VCaP (cell line): ENCODE results near the gene ULK3.

ENCODE experiments used
- H3K27ac ChIP-seq: fragments of 450-650 bp; 2 replicates; pipeline ENCODE4 v1.5.1; 2017
- CTCF ChIP-seq: fragments of 450-650 bp; conservative IDR thresholded peaks from 2 replicates; pipeline ENCODE4 v1.5.1; 2017; ENCODE audit warnings: mild to moderate bottlenecking, moderate library complexity

The ULK3 gene

DNA sequence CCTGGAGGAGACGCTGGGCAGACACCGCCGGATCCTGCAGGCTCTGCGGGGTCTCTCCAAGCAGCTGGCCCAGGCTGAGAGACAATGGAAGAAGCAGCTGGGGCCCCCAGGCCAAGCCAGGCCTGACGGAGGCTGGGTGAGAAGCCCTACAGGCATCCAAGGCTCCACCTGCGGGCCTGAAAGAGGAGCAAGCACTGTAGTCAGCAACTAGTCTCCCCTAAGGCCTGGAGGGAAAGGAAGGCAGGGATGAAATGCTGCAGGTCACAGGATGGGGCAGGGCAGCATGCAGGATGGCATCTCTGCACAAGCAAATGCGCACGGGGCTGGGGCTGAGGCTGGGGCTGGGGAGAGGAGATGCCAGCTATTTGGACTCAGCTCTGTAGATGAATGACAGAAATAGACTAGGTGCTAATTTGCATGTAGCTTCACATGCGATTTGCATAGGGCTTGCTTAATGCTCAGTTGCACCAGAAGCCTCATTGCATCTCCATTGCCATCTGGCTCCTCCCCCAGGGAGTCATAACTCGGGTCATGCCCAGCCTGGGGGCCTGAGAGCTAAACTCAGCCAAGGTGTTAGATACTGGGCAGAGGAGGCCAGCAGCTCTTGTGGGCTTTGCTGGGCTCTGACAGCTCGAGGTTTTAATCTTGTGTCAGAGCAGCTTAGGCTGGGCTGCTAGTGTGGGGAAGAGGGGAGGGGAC lies 21.7 kb downstream of the ULK3 start:
- no peak for TF ChIP-seq CTCF
- H3K27ac ChIP-seq: no peak overlapping the region

- no peak for TF ChIP-seq CTCF
Measured at GRCh38 chr15:74820056-74820455, 22.9 kb downstream of the ULK3 start.

GRCh38 chr15:74817370-74817737 lies 25.6 kb downstream of the ULK3 start:
- peak overlapping the region; percentile 98 for H3K27ac ChIP-seq
- TF ChIP-seq CTCF: peak; percentile 80

More at GRCh38 chr15:74820056-74820455, 22.9 kb downstream of the ULK3 start:
- no peak overlapping the region; the same call in 1 of the 2 replicates for H3K27ac ChIP-seq

- peak overlapping the region; percentile 98 for H3K27ac ChIP-seq
- no peak for TF ChIP-seq CTCF
Measured at GRCh38 chr15:74816624-74817369, 26.2 kb downstream of the ULK3 start.

- peak overlapping the region; percentile 98 for H3K27ac ChIP-seq
- no peak for TF ChIP-seq CTCF
Measured at GRCh38 chr15:74815961-74816360, 27.0 kb downstream of the ULK3 start.

DNA sequence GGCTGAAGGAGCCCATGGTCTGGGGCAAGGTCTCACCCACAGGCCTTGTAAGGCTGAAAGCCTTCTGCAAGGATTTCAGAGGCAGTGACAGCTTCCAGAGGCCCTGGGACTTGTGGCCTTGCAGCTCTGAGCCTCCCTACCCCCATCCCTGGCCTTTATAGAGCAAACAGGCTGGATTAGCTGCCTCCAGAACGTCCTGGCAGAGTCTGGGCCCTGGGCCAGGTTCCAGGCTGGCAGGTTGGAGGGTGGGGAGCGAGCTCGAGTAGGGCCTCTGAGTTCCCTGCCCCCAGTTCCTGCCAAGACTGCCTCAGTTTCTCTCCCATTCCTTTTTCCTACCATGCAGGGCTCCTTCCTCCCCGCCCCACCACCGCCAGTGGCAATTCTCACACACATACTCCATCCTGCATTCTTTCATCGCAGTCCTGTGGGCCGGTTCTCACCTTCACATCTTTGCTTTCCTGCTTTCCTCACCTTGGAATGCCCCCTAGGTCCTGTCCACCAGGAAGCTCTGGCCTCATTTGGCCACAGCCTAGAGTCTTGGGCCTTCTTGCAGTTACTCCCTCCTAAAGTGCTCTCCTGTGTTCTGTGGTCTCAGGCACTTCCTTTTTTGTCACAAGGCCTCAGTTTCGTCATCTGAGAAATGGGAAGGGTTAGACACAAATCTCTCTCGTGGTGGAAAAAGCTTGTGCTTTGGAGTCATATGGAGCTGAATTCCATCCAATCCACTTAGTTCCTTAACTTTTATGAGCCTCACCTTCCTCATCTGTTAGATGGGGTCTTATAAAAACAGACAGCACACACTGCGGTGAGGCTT lies 27.6 kb downstream of the ULK3 start:
- peak overlapping the region; percentile 98 for H3K27ac ChIP-seq
- no peak for TF ChIP-seq CTCF

- peak within 1 kb of the TSS; percentile 98 for H3K27ac ChIP-seq
- no peak for TF ChIP-seq CTCF
Measured at GRCh38 chr15:74812533-74812932, 30.4 kb downstream of the ULK3 start, which contains the start of gene LMAN1L. Gene LMAN1L, plus strand, starts transcription at chr15:74812835. Its CDS starts 20 bp downstream, at chr15:74812855.
